ENCODE measurements around the gene ADCY5. TPM values are rescaled to one million over a fixed set of nuclear protein-coding genes. Genes with fewer than 3 reads are reported as not detected.
A peak's percentile ranks its signal among the peaks of the same experiment; 100 is the strongest.

ADCY5 gene
- total RNA-seq, 1 experiment from 2014 or later: 0.49 TPM

DNA sequence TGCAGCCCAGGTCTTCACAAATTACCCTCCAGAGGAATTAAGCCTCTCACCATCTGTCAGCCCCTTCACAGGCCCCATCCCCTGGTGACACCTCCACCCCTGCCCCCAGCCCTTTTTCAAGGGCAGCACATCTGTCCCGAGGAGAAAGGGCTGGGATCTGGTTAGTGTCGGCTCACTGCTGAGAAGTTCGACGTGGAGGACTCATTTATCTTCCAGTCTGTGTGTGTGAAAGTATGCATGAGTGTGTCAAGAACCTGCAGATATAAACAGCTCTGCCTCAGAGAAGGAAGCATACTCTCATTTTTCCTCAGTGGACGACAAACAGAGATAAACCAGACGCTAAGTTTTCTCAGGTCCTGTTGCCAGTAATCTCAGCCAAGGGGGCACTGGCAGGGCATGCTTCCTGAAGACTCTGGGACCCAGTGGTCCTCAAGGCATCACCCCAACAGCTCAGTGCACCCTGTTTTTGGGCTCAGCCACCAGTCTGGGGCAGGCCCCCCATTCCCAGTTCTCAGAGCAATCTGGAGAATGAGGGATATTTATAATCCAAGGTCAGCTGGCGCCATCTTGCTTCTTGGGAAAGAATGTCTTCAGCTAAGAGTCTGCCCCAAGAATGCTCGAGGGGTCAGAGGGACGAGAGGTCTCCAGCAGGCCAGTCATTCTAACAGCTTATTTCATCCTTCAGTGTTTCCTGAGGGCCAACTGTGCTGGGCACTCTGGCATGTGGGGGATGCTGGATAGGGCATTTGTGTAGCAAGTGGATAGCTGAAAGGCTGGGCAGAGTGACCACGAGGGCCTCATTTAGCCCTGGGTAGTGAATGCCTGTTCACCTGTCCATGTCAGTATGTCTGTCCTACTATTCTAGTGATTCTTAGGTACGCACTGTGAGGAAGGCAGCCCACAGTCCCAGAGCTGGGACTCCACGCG lies 73.6 kb downstream of the ADCY5 start:
- RAD21 ChIA-PET (ENCODE audit: low non-redundant PET in 1 of 2, low total read pairs in 2 of 2, uncharacterized antibody in 2 of 2, unreplicated experiment in 2 of 2): no interaction called here

DNA sequence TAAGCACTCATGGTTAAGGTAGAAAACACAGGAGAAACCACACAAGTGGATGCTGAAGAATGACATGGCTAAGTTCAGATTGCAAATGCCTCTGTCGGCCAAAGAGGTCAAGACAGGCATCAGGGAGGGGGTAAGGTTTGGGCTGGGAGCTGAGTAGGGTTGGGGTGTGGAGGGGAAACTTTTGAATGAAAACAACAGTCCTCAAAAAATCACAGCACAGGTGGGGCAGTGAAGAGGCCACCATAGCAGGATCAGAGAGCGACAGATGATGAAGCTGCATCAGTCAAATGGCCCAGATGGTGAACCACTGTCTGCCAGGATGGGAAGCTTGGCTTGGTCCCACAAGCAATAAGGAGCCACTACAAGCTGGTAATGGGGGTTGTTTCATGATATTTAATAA lies 74.9 kb downstream of the ADCY5 start:
- Histone ChIP-seq H3K9me3 (ENCODE audit: control insufficient read depth in 1 of 2, insufficient read depth in 1 of 2, low read depth in 1 of 2, low read length in 2 of 2) (no peaks in the 10 kb centered on the region), H3K9ac (ENCODE audit: low read length) (no peak overlapping the region), H3K4me1 (ENCODE audit: control insufficient read depth in 1 of 2, insufficient read depth in 2 of 2, low read length in 2 of 2) (no peaks in the 10 kb centered on the region), H3K27me3 (ENCODE audit: insufficient read depth, low read length) (no peaks in the 10 kb centered on the region; the same call in 1 of the 2 replicates), H3K4me3 (replicated peaks in 1 of 2; ENCODE audit: low read depth in 1 of 2, low read length in 2 of 2) (no peak overlapping the region), H3K36me3 (ENCODE audit: control insufficient read depth in 1 of 2, insufficient read depth in 2 of 2, low read length in 2 of 2) (no peaks in the 10 kb centered on the region), H4K20me1 (ENCODE audit: insufficient read depth) (no peaks in the 10 kb centered on the region), H2AFZ (ENCODE audit: low read depth, low read length, poor library complexity, severe bottlenecking) (no peak overlapping the region), H3K27ac (ENCODE audit: low read depth, low read length) (no peak overlapping the region), H3K9me2 (ENCODE audit: insufficient read depth) (no peaks in the 10 kb centered on the region), H3K79me2 (ENCODE audit: insufficient read depth, low read length) (no peaks in the 10 kb centered on the region), H3K4me2 (ENCODE audit: low read length) (no peak overlapping the region)
- BruUV-seq (replicated peaks): no TSS peak
- TF ChIP-seq CEBPB (IDR thresholded peaks at IDR 0.05; ENCODE audit: low read depth): no peak
- TF ChIP-seq ZNF274 (IDR thresholded peaks at IDR 0.05; ENCODE audit: low read depth, low read length): no peak
- TF ChIP-seq SIN3A (IDR thresholded peaks at IDR 0.05; ENCODE audit: low read depth): no peak
- TF ChIP-seq YY1 (IDR thresholded peaks at IDR 0.05; ENCODE audit: extremely low read depth, insufficient replicate concordance, low read depth, low read length): no peak
- no peak for TF ChIP-seq ZFX (IDR thresholded peaks at IDR 0.05)
- ChIA-PET CTCF (no interaction called here), POLR2A (no interaction called here), RAD21 (ENCODE audit: low non-redundant PET in 1 of 2, low total read pairs in 2 of 2, uncharacterized antibody in 2 of 2, unreplicated experiment in 2 of 2) (no interaction called here)
- intact Hi-C loops (cut with micrococcal nuclease): no loop called here
- no peak for ATAC-seq
- DNase-seq (ENCODE audit: low read depth, low spot score): no peak

More for the DNA sequence above, 73.6 kb downstream of the ADCY5 start:
- H3K9ac ChIP-seq (ENCODE audit: low read length): no peak overlapping the region
- H3K4me1 ChIP-seq (ENCODE audit: control insufficient read depth in 1 of 2, insufficient read depth in 2 of 2, low read length in 2 of 2): no peaks in the 10 kb centered on the region
- no peaks in the 10 kb centered on the region for H3K79me2 ChIP-seq (ENCODE audit: insufficient read depth, low read length)
- ATAC-seq (no peak), DNase-seq (ENCODE audit: low read depth, low spot score) (no peak)
- H3K27me3 ChIP-seq (ENCODE audit: insufficient read depth, low read length): no peaks in the 10 kb centered on the region; the same call in 1 of the 2 replicates
- no peak overlapping the region for H3K27ac ChIP-seq (ENCODE audit: low read depth, low read length)
- intact Hi-C loops (cut with micrococcal nuclease): no loop called here
- ChIA-PET CTCF (interaction anchor here (1.1 kb wide), 1 partner anchor 49 kb away, joined by 5 read pairs; no protein-coding TSS in a partner anchor), POLR2A (no interaction called here)
- no peaks in the 10 kb centered on the region for H3K36me3 ChIP-seq (ENCODE audit: control insufficient read depth in 1 of 2, insufficient read depth in 2 of 2, low read length in 2 of 2)
- no peaks in the 10 kb centered on the region for H3K9me3 ChIP-seq (ENCODE audit: control insufficient read depth in 1 of 2, insufficient read depth in 1 of 2, low read depth in 1 of 2, low read length in 2 of 2)
- TF ChIP-seq, protein P1, sequence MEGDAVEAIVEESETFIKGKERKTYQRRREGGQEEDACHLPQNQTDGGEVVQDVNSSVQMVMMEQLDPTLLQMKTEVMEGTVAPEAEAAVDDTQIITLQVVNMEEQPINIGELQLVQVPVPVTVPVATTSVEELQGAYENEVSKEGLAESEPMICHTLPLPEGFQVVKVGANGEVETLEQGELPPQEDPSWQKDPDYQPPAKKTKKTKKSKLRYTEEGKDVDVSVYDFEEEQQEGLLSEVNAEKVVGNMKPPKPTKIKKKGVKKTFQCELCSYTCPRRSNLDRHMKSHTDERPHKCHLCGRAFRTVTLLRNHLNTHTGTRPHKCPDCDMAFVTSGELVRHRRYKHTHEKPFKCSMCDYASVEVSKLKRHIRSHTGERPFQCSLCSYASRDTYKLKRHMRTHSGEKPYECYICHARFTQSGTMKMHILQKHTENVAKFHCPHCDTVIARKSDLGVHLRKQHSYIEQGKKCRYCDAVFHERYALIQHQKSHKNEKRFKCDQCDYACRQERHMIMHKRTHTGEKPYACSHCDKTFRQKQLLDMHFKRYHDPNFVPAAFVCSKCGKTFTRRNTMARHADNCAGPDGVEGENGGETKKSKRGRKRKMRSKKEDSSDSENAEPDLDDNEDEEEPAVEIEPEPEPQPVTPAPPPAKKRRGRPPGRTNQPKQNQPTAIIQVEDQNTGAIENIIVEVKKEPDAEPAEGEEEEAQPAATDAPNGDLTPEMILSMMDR (IDR thresholded peaks at IDR 0.05 in 2 of 3, conservative IDR thresholded peaks at IDR 0.05 in 1 of 3; ENCODE audit: borderline replicate concordance in 1 of 3, insufficient read depth in 1 of 3, low read depth in 2 of 3, low read length in 2 of 3): 0 out of 6 replicates have a peak, but pooled peaks of 1 of the 3 experiments have one; percentile 9
- TF ChIP-seq RAD21 (IDR thresholded peaks at IDR 0.05; ENCODE audit: low read depth): peak; percentile 39; the same call in 1 of the 2 replicates
- TF ChIP-seq JUND (IDR thresholded peaks at IDR 0.05): no peak
- no peaks in the 10 kb centered on the region for H4K20me1 ChIP-seq (ENCODE audit: insufficient read depth)
- no peaks in the 10 kb centered on the region for H3K9me2 ChIP-seq (ENCODE audit: insufficient read depth)
- no TSS peak for BruUV-seq (replicated peaks)
- no peak overlapping the region for H2AFZ ChIP-seq (ENCODE audit: low read depth, low read length, poor library complexity, severe bottlenecking)
- H3K4me2 ChIP-seq (ENCODE audit: low read length): no peak overlapping the region
- H3K4me3 ChIP-seq (replicated peaks in 1 of 2; ENCODE audit: low read depth in 1 of 2, low read length in 2 of 2): no peak overlapping the region
